HL-60 (cell line): Measurements from ENCODE around the gene SMC6.

Experiments used
- DNase-seq, 2 experiments: peaks; one replicate each; pipeline ENCODE4 v3.0.0-alpha.2; 2010 to 2020; ENCODE audit warnings: low read depth in 1 of 2, low spot score in 1 of 2
- H3K27ac ChIP-seq: fragments of 250-450 bp; sonication (Bioruptor Pico); replicated peaks from 2 replicates; pipeline ENCODE4 v1.5.1; 2020; ENCODE audit warnings: mild to moderate bottlenecking, moderate library complexity
- H3K27me3 ChIP-seq: fragments of 250-450 bp; sonication (Bioruptor Pico); 2 replicates; pipeline ENCODE4 v1.5.1; 2021; ENCODE audit warnings: mild to moderate bottlenecking, moderate library complexity; ENCODE audit not compliant: insufficient read depth, poor library complexity, severe bottlenecking
- H3K4me3 ChIP-seq: replicated peaks from 2 replicates; pipeline ENCODE4 v1.5.1; 2011; ENCODE audit warnings: mild to moderate bottlenecking, control low read depth, low read length; ENCODE audit not compliant: insufficient read depth
- CTCF ChIP-seq: IDR thresholded peaks from one replicate; pipeline ENCODE4 v1.5.1; 2011; ENCODE audit warnings: low read length, control low read depth, inconsistent platforms; ENCODE audit not compliant: insufficient read depth
- GABPA ChIP-seq: IDR thresholded peaks from 2 replicates; pipeline ENCODE4 v1.6.1; 2012; ENCODE audit warnings: low read depth
- POLR2AphosphoS5 ChIP-seq: IDR thresholded peaks from 2 replicates; pipeline ENCODE4 v1.6.1; 2012; ENCODE audit warnings: low read depth
- REST ChIP-seq: IDR thresholded peaks from 2 replicates; pipeline ENCODE4 v1.6.1; 2012; ENCODE audit warnings: low read depth; ENCODE audit not compliant: insufficient replicate concordance
- SPI1 ChIP-seq: IDR thresholded peaks from 2 replicates; pipeline ENCODE4 v1.6.1; 2012; ENCODE audit warnings: low read depth, mild to moderate bottlenecking, borderline replicate concordance

SMC6 gene

GRCh38 chr2:17733599-17733998, 20.0 kb downstream of the SMC6 start:
- no peak overlapping the region for H3K27ac ChIP-seq
- DNase-seq: no peak
- no peak overlapping the region for H3K4me3 ChIP-seq
- TF ChIP-seq POLR2AphosphoS5 (no peak), REST (no peak), SPI1 (no peak), GABPA (no peak), CTCF (no peak)
- no peaks in the 10 kb centered on the region for H3K27me3 ChIP-seq

- H3K27ac ChIP-seq: no peak overlapping the region
- H3K4me3 ChIP-seq: no peak overlapping the region
- TF ChIP-seq POLR2AphosphoS5: no peak
- no peak for TF ChIP-seq SPI1
- no peak for TF ChIP-seq CTCF
- TF ChIP-seq REST: no peak
- TF ChIP-seq GABPA: no peak
Observed at GRCh38 chr2:17729880-17730279, 23.7 kb downstream of the SMC6 start.

GRCh38 chr2:17728210-17728609, 25.4 kb downstream of the SMC6 start:
- no peaks in the 10 kb centered on the region for H3K27me3 ChIP-seq
- no peak for DNase-seq
- no peak overlapping the region for H3K27ac ChIP-seq
- TF ChIP-seq REST: no peak
- TF ChIP-seq GABPA: no peak
- TF ChIP-seq CTCF: no peak
- TF ChIP-seq SPI1: no peak
- no peak for TF ChIP-seq POLR2AphosphoS5
- H3K4me3 ChIP-seq: no peak overlapping the region

More at GRCh38 chr2:17729880-17730279, 23.7 kb downstream of the SMC6 start:
- DNase-seq: no peak
- no peaks in the 10 kb centered on the region for H3K27me3 ChIP-seq
